ENCODE data around the gene CCDC187.

Gene CCDC187

GRCh38 chr9:136250676-136251075 lies 53.2 kb downstream of the CCDC187 start:
- no peak for DNase-seq

DNA sequence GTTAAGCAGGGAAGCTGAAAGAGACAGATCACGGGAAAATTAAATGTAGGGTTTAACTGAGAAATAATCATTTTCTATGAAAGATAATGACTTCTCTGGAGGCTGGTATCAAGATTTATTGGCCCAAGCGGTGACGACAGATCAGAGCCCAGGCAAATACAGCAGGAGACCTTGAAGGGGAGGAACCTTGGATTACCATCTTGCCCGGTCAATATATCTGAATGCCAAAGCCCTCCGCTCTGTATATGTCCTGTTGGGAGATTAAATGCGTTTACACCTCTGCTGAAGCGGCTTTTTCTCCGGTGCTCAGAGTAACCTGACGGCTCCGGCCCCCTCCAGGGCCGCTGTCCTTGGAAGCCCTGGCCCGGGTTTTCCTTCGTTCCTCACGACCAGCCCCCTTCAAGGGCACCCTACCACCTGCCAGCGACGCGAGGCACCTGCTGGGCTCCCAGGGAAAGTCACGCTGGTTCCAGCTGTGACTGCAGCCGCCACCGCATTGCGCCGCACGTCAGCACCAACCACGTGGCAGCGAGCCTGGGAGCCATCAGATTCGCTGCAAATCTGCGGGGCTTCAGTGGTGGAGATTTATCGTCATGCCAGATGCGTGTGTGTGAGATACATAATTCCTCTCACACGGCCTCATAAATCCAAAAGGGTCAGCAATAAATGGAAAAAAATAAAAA lies 53.9 kb downstream of the CCDC187 start:
- no peak for DNase-seq

DNA sequence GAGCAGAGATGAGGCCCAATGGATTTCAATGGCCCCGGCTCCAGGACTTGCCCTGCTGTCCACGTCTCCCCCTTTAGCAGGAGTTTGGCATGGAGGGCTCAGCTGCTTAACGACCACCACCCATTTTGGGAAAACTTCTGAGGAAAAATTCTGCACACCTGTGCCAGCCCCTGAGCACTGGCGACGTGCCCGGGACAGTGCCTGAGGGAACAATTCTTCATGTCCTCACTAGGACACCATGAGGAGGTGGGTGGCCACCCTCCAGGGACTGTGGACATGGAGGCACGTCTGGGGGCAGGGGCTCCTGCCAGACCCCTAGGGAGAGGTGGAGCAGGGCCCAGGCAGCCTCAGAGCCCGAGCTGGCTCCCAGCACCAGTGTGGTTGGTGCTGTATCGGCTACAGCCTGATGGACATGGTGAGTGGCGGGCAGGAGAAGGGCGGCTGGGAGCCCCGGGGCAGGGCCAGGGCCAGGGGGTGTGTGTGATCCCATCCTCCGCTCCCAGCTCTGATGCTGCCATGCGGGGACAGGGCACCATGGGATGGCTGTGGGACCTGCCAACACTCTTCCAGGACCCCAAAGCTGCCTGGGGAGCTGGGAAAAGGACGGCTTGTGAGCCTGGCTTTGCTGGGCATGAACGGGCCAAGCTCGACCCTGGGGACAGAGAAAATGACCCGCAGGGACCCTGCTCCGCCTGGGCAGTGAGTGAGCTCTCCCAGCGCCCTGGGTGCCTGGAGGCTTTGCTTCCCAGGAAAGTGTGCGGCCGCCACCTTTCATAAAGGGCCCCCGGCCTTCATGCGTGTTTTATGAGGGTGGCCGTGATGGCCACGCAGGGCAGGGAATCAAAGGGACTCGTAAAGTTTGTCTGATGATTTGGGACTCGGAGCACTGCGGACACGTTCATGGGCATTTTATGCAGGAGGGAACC lies 54.7 kb downstream of the CCDC187 start:
- no peak for DNase-seq

DNA sequence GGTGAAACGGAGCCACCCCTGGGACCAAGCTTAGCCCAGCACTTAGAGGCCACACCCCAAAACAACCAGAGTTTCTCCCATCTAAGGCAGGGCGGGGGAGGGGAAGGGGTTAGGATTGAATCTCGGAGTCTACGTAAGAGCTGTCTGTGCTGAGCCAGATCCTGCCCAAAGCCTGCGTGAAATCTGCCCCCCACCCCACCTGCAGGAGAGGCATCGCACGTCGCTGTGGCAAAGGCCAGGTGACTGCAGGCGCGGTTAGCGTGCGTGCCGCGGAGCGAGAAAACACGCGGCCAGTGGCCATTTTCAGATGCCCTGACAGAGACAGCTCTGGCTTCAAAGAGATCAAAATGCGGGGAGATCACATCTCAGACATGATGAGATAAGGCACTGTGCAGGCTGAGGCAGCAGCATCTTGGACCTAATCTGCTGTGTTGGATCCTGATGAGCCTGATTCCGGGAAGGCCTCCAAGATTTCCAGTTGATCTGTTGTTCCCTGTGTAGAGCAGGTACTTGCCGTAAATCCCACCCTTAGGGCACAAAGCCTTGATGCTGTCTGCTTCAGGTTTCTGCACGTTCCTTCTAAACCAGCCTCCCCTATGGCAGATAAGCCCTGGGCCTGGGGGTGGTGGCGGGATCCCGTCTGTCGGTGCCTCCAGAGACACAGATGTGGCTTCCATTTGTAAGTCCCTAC lies 55.8 kb downstream of the CCDC187 start:
- no peak for DNase-seq

DNA sequence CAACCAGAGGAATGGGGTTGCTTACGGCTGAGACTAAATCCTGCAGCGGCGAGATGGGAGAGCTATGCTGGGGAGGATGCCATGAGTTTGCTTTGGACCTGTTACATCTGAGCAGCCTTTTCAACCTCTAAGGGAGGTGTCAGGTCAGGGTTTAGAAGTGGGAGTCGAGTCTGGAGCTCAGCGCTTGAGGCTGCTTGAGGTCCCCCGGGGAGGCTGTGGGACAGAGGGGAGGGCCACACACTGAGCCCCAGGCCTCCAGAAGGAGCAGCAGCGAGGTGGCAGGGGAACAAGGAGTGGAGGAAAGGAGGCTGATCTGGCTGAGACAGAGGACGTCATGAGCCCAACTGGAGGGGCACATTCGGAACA lies 56.4 kb downstream of the CCDC187 start:
- no peak for DNase-seq

GRCh38 chr9:136246849-136247550 lies 56.9 kb downstream of the CCDC187 start:
- no peak for DNase-seq

DNA sequence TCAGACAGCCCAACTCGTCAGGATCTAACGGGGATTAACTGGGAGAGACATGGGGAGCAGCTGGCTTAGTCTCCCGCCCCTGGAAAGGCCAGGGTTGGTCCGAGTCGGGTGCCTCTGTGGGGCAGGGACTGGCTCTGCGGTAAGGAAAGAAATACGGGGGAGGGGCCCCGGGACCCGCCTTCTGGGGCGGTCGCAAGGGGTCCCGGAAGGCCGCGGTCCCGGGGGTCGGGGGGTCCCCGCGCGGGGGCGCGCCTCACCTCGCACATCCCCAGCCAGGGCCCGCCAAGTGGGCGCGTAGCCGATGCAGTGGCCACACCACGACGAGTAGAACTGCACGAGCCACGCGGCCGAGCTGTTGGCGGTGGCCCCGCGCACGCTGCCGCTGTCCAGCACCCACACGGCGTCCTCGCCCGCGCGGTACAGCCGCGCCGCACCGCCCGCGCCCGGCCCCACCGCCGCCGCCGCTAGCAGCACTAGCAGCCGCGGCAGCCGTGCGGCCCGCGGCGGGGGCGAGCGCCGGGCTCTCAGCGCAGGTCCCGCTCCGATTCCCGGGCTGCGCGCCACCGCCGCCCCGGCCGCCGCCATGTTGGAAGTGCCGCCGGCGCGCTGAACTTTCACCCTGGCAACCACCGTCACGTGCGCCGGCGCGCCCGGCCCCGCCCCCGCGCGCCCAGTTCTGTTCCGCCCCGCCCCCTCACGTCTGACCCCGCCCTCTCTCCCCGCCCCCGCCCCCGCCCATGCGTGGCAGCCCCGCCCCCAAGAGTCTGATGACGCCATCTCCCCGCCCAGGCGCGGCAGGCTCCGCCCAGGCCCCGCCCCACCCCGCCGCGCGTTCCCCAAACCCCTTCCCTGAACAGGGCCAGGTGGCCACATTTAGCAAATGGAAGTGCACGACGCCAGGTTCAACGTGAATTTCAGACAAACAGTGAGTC lies 58.4 kb downstream of the CCDC187 start, which contains the start of gene QSOX2:
QSOX2 (minus strand) TSS at position 594 of the 932 bp plus-strand sequence; CDS start at position 585, 9 bp downstream.
- peak; percentile 80 for DNase-seq

DNA sequence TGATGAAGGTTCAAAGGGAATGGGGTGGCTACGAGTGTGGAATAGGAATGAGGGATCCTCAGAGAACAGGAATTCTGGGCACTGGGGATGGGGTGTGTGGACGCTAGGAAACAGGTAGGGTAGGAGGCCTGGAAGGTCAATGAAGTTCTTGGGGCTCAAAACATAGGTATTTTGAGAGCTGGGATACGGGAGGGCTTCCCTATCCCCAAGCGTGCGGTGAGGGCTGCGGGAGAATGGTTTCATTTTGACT lies 59.0 kb downstream of the CCDC187 start:
- no peak for DNase-seq

DNA sequence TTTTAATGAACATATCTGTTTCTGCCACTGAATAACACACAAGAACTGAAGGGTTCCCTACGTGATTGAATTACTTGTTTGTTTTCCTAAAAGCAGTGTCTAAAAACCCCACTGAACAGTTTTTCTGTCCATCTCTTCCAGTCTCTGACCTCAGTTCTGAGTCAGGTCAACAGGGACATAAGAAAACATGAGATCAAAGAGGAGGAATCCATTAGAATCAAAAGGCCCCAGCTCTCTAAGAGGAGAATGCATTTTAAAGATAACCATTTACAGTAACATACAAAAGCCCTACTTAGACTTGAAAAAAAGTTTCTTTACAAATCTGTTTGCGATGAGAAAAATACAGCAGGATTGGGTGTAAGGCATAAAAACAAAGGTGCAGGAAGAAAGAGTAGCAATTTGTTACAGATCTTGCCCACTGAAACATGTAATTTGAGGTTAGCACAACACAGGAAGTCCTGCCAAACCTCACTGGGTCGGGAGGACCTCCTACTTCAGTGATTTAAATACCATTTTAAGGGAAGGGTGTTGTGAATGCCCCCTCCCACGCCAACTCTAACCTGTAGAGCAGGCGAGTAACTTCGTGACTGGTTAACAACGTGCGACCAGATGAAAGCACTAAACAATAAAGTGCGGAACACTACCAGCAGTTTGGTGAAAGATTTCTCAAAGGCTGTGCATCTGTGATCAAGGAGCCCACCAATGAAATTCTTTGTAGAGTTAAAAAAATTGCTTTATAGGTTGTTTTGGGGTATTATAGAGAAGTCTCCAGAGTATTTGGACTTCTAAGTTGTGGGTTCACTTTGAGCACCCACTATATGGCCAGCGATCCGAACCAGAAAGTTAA lies 59.5 kb downstream of the CCDC187 start:
- DNase-seq: peak; percentile 74

- DNase-seq: no peak
These were observed 60.3 kb downstream of the CCDC187 start for GRCh38 chr9:136243631-136244030.

DNA sequence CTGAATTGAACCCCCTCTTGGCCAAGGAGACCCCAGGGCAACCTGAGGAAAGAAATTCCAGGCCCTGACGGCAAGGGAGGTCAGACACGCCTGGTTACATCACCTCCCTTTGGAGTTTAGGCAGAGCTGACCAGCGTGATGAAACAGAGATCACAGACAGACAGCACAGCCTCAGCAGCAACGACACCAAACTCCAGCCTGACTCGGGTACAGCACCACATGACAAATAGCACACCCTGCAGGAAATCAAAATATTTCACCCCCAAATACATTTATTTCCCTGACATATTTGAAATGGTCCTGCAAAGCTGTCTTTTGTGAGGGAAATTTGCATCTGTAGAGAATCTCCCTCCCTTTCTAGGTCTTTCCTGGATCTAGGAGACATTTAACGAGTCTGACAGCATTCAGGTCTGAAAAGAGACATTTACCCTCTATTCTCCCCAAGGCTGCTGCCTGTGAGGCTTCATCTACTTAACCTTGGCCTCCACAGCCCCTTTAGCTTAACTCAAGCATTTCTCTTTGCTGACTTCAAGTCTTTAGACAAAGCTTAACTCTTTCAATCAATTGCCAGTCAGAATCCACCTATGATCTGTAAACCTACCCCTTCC lies 60.9 kb downstream of the CCDC187 start:
- DNase-seq: no peak

GRCh38 chr9:136242248-136242647 lies 61.6 kb downstream of the CCDC187 start:
- no peak for DNase-seq

DNA sequence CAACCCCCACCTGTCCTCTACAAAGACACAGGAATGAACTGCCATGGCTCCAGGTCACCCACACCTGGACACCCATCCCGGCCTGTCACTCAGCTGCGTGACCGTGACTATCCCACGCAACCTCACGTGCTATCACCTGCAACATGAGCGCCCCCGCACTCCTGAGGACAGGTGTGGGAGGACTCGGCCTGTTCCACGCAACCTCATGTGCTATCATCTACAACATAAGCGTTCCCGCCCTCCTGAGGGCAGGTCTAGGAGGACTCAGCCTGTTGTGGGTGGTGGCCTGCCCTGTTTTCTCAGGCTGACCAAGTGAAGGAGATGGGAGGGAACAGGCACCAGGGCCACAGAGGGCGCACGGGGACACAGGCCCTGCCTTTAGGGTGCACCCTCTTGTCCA lies 62.4 kb downstream of the CCDC187 start:
- no peak for DNase-seq

DNA sequence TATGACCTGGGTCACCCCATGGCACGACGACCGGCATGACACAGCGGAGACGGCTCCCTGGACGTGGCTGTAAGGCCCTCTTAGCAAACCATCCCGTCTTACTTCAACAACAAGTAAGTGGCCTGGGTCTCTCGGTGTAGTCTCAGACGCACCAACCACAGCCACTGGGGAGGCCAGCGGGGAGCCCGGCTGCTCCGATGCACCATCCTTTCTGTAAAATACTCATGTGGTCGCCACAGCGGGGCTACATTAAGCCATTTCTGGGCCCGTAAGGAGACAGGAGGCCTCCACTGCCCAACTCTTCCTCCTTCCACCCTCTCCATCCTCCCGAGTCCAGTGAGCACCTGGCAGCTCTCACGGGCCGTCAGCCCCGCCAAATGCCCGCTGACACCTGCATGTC lies 63.0 kb downstream of the CCDC187 start:
- DNase-seq: no peak

DNA sequence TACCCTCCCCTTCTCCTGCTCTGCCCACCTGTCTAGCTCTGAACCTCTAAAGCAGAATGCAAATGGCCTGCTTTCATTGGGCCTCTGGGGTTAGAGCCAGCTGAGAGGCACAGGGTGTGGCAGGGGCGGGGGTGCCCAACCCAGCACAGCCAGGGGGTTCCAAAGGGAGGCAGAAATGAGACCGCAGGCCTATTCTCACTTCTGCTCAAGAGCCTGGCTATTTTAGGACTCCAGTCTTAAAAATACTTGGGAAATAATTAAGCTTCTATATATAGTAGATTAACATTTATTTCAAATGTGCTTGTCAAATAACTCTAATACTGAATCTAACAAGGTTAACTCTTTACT lies 63.9 kb downstream of the CCDC187 start:
- DNase-seq: no peak

- DNase-seq: no peak
These were observed 64.5 kb downstream of the CCDC187 start for GRCh38 chr9:136239135-136239982.

GRCh38 chr9:136238342-136238732 lies 65.6 kb downstream of the CCDC187 start:
- no peak for DNase-seq

DNA sequence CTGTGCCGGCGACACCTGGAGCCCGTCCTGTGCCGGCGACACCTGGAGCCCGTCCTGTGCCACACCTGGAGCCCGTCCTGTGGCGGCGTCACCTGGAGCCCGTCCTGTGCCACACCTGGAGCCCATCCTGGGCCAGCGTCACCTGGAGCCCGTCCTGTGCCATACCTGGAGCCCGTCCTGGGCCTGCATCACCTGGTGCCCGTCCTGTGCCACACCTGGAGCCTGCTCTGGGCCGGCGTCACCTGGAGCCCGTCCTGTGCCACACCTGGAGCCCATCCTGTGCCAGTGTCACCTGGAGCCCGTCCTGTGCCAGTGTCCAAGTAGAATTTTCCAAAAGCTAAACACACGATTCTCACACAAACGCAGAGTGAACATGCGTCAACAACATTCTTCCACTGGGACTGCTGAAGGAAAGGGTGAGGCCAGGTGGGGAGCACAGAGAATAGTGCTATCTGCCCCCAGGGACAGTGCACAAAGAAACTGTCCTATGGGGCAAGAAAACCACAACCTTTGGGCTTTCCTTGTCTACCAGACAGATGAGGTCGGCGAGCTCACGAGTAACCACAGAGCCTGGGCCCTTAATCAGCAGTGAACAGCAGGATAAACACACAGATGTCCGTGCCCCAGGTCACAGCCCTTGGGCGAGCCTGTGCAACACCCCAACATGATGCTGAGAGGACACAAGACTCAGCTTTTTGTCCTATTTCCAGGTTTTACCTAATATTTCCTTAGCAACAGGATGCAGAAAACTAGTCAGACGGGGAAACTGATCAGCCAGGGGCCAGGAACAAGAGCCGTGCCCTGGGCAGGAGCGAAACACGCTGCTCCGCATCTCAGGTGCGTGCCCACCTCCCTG lies 66.2 kb downstream of the CCDC187 start:
- DNase-seq: no peak

Measured in activated naive CD4-positive, alpha-beta T cell treated with Interleukin-2 at 50 U/mL for 16 hours (primary cell).